Adrenal gland (tissue), 12 donors: ENCODE data around the gene TSN. TPM values are rescaled to one million over a fixed set of nuclear protein-coding genes. Genes with fewer than 3 reads are reported as not detected.
A peak's percentile ranks its signal among the peaks of the same experiment; 100 is the strongest.
"Not testable (repeated sequence)": the region's sequence is repeated elsewhere in the genome, so short reads cannot be mapped to it uniquely, and the experiment has no call there.

ENCODE experiments used
- DNase-seq, 7 donors: peaks; one replicate each; pipeline ENCODE4 v3.0.0-alpha.2; 2019 to 2020
- H3K27ac ChIP-seq, 5 donors: fragments of 200-600 bp; sonication (generic) in 4 of 5; 1 replicate in 3 of 5; 2 replicates in 2 of 5; pipeline versions ENCODE4 v1.5.1 to v1.8.0; 2016 to 2020; ENCODE audit warnings: mild to moderate bottlenecking in 1 of 5
- H3K27me3 ChIP-seq: fragments of 200-600 bp; 2 replicates; pipeline ENCODE4 v1.8.0; 2021
- H3K36me3 ChIP-seq, 2 donors: fragments of 200-600 bp; replicated peaks in 1 of 2; 1 replicate in 1 of 2; 2 replicates in 1 of 2; pipeline versions ENCODE4 v1.5.1 to v1.8.0; 2018 to 2022
- H3K4me1 ChIP-seq, 2 donors: fragments of 200-600 bp; replicated peaks in 1 of 2; 1 replicate in 1 of 2; 2 replicates in 1 of 2; pipeline versions ENCODE4 v1.5.1 to v1.8.0; 2018 to 2021
- H3K4me3 ChIP-seq, 4 donors: fragments of 200-600 bp; sonication (generic) in 3 of 4; one replicate each; pipeline ENCODE4 v1.5.1; 2016 to 2018
- H3K9me3 ChIP-seq, 3 donors: fragments of 200-600 bp; sonication (generic) in 1 of 3; replicated peaks in 1 of 3; 1 replicate in 2 of 3; 2 replicates in 1 of 3; pipeline versions ENCODE4 v1.5.1 to v1.8.0; 2016 to 2021
- POLR2A ChIP-seq, 2 donors: fragments of 450-650 bp; IDR thresholded peaks; one replicate each; pipeline ENCODE4 v1.6.1; 2017; ENCODE audit warnings: antibody characterized with exemption in 2 of 2, mild to moderate bottlenecking in 2 of 2, moderate library complexity in 1 of 2
- WGBS, 4 donors: extraction: QIAGEN DNeasy Blood & Tissue Kit in 2 of 4; methylation state at CpG; one replicate each; pipeline versions ENCODE4 v1.1.5 to v1.1.7; 2013 to 2017; 5-methylcytosine and 5-hydroxymethylcytosine counted together
- intact Hi-C, 2 donors: fragments of 100-400 bp; cut with DNase I; formaldehyde crosslinking; loops; one replicate each; pipeline versions ENCODE4 v1.14.1 to v1.15.0; 2022 to 2023
- polyA plus RNA-seq, 3 donors: library from polyadenylated mRNA; stranded (reverse); fragments of 200-250 nt in 2 of 3; fragments of 350-450 nt in 1 of 3; fragmentation: Illumina TruSeq in 1 of 3; extraction: RNeasy Lipid Tissue Mini Kit (QIAGEN cat#74804) in 1 of 3; gene quantifications; one replicate each; pipeline ENCODE4 v1.2.3, GENCODE V29; 2013 to 2014
- total RNA-seq, 9 donors: library from RNA; depleted of rRNA in 4 of 9; stranded (reverse); fragments of >200 nt in 4 of 9; fragments of 120-200 nt in 1 of 9; fragmentation: NEBNext Ultra II Directional in 1 of 9; extraction: Animal tissue kit (Norgen Biotek cat#: 25700) in 1 of 9; gene quantifications; one replicate each; pipeline versions ENCODE4 v1.1.0 to v1.2.4, GENCODE V29; 2013 to 2023
- TF ChIP-seq, protein P1 (sequence below), 6 experiments: fragments of 450-650 bp in 4 of 6; fragments of 200-600 bp in 2 of 6; sonication (generic) in 1 of 6; IDR thresholded peaks; 1 replicate in 5 of 6; 2 replicates in 1 of 6; pipeline versions ENCODE4 v1.5.1 to v1.8.0; 2016 to 2021; ENCODE audit warnings: antibody characterized with exemption in 6 of 6, mild to moderate bottlenecking in 2 of 6, moderate library complexity in 1 of 6
- donor health status: healthy with polysubstance abuse.
- donor health status: Bipolar disorder and iron deficiency.
- donor health status: DM: yes; HTN: yes; CAD: no.
- donor health status: DM: no; HTN: no; CAD: no.
- donor health status: DM: no; HTN: no; CAD: no.
- donor health status: DM: yes; HTN: yes; CAD: no.

The TSN gene
- total and polyA plus RNA-seq, 12 donors = 16.3 to 152 (median 47.3) TPM

GRCh38 chr2:121723316-121723715 lies 32.1 kb upstream of the TSN start:
- H3K27ac ChIP-seq = peak overlapping the region in 1 of 5 donors; percentile 35
- H3K27me3 ChIP-seq = no peaks in the 10 kb centered on the region
- intact Hi-C loops = loop anchor here in 1 of 2 donors (5.0 kb wide), 1 partner anchor 191 kb away; the partner anchor contains the start of gene RNU4ATAC
- no peak for TF ChIP-seq POLR2A (IDR thresholded peaks at IDR 0.05)
- TF ChIP-seq, protein P1, sequence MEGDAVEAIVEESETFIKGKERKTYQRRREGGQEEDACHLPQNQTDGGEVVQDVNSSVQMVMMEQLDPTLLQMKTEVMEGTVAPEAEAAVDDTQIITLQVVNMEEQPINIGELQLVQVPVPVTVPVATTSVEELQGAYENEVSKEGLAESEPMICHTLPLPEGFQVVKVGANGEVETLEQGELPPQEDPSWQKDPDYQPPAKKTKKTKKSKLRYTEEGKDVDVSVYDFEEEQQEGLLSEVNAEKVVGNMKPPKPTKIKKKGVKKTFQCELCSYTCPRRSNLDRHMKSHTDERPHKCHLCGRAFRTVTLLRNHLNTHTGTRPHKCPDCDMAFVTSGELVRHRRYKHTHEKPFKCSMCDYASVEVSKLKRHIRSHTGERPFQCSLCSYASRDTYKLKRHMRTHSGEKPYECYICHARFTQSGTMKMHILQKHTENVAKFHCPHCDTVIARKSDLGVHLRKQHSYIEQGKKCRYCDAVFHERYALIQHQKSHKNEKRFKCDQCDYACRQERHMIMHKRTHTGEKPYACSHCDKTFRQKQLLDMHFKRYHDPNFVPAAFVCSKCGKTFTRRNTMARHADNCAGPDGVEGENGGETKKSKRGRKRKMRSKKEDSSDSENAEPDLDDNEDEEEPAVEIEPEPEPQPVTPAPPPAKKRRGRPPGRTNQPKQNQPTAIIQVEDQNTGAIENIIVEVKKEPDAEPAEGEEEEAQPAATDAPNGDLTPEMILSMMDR (IDR thresholded peaks at IDR 0.05) = no peak
- peaks cover 8 to 11% of the 10 kb centered on the region in 2 donors for H3K4me1 ChIP-seq
- peak in 1 of 7 donors; percentile 47 for DNase-seq
- H3K9me3 ChIP-seq = no peaks in the 10 kb centered on the region
- no peak overlapping the region for H3K4me3 ChIP-seq
- H3K36me3 ChIP-seq = peaks cover 0 to 20% of the 10 kb centered on the region in 2 donors
- 82 to 92% (median 87%) methylated on average over 4 to 5 of the region's 5 CpGs for WGBS, 4 donors

DNA sequence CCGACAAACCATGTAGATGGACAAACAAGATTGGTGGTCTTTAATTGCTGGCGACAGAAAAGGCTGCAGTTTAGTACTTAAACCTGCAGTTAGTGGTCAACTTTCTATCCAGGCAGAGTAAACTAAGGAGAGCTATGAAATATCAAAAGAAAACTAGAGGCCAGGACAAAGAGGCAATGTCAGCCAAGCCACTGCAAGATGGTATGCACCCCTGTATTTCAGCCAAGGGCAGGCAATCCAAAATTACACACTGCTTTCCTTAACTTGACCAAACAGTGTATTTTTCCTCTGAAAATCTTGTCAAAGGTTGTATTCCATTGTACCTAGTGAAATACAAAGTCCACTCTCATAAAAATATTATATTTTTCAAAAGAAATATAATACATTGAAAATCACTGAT lies 28.1 kb upstream of the TSN start:
- Histone ChIP-seq H3K4me3 (no peak overlapping the region), H3K4me1 (peaks cover 4 to 9% of the 10 kb centered on the region in 2 donors), H3K9me3 (no peaks in the 10 kb centered on the region), H3K27ac (no peak overlapping the region), H3K36me3 (peaks cover 0 to 58% of the 10 kb centered on the region in 2 donors), H3K27me3 (no peaks in the 10 kb centered on the region)
- DNase-seq = peak in 1 of 7 donors; percentile 6
- intact Hi-C loops = no loop called here
- no peak for TF ChIP-seq POLR2A (IDR thresholded peaks at IDR 0.05)
- TF ChIP-seq, protein P1 (IDR thresholded peaks at IDR 0.05) = no peak
- 93 to 95% (median 94%) methylated on average over 2 of the region's 2 CpGs for WGBS, 4 donors

- intact Hi-C loops = no loop called here
- peaks cover 0 to 62% of the 10 kb centered on the region in 2 donors for H3K36me3 ChIP-seq
- H3K27me3 ChIP-seq = no peaks in the 10 kb centered on the region
- peaks cover 0 to 3% of the 10 kb centered on the region in 2 donors for H3K4me1 ChIP-seq
- DNase-seq = no peak
- H3K27ac ChIP-seq = no peak overlapping the region
- TF ChIP-seq, protein P1 (IDR thresholded peaks at IDR 0.05) = no peak
- no peak for TF ChIP-seq POLR2A (IDR thresholded peaks at IDR 0.05)
- no peaks in the 10 kb centered on the region for H3K9me3 ChIP-seq
- no peak overlapping the region for H3K4me3 ChIP-seq
Measured at GRCh38 chr2:121727950-121728349, 27.5 kb upstream of the TSN start.

GRCh38 chr2:121731366-121731765 lies 24.1 kb upstream of the TSN start:
- H3K4me1 ChIP-seq = peaks cover 5 to 13% of the 10 kb centered on the region in 2 donors
- no peaks in the 10 kb centered on the region for H3K27me3 ChIP-seq
- WGBS, 4 donors = 79 to 93% (median 87%) methylated on average over 6 of the region's 6 CpGs
- TF ChIP-seq POLR2A (IDR thresholded peaks at IDR 0.05) = no peak
- TF ChIP-seq, protein P1 (IDR thresholded peaks at IDR 0.05) = no peak
- DNase-seq = no peak
- intact Hi-C loops = no loop called here
- H3K27ac ChIP-seq = no peak overlapping the region
- peaks cover 0 to 71% of the 10 kb centered on the region in 2 donors for H3K36me3 ChIP-seq
- no peak overlapping the region for H3K4me3 ChIP-seq
- no peaks in the 10 kb centered on the region for H3K9me3 ChIP-seq

GRCh38 chr2:121734544-121734943 lies 20.9 kb upstream of the TSN start:
- intact Hi-C loops, H3K27ac ChIP-seq, H3K27me3 ChIP-seq, H3K4me3 ChIP-seq, H3K9me3 ChIP-seq: not testable (repeated sequence)
- peaks cover 0 to 42% of the 10 kb centered on the region in 2 donors for H3K36me3 ChIP-seq
- 91 to 95% (median 93%) methylated on average over 11 of the region's 11 CpGs for WGBS, 4 donors
- DNase-seq = peak in 1 of 7 donors; percentile 41
- H3K4me1 ChIP-seq = peaks cover 5 to 13% of the 10 kb centered on the region in 2 donors
